GM23338 (cell line): ENCODE data around the gene C1RL.

Source experiments
- CTCF ChIP-seq, 2 experiments: fragments of 200-600 bp in 1 of 2; sonication (generic) in 1 of 2; conservative IDR thresholded peaks; 2 replicates each; pipeline versions ENCODE4 v1.5.1 to v1.6.1; 2016 to 2017; ENCODE audit warnings: antibody characterized with exemption in 2 of 2, low read depth in 2 of 2, mild to moderate bottlenecking in 2 of 2, moderate library complexity in 1 of 2
- EZH2 ChIP-seq: fragments of 200-600 bp; sonication (generic); IDR thresholded peaks from one replicate; pipeline ENCODE4 v1.8.0; 2017; ENCODE audit warnings: antibody characterized with exemption, mild to moderate bottlenecking, low read depth; ENCODE audit not compliant: unreplicated experiment
- EZH2phosphoT487 ChIP-seq: fragments of 200-600 bp; sonication (generic); IDR thresholded peaks from one replicate; pipeline ENCODE4 v1.8.1; 2018; ENCODE audit warnings: antibody characterized with exemption; ENCODE audit not compliant: unreplicated experiment
- JUNB ChIP-seq: IDR thresholded peaks from one replicate; pipeline ENCODE4 v1.6.1; 2016; ENCODE audit warnings: antibody characterized with exemption; ENCODE audit not compliant: unreplicated experiment
- POLR2AphosphoS5 ChIP-seq: IDR thresholded peaks from 2 replicates; pipeline ENCODE4 v1.6.1; 2016; ENCODE audit warnings: antibody characterized with exemption, low read depth
- REST ChIP-seq: IDR thresholded peaks from one replicate; pipeline ENCODE4 v1.6.1; 2018; ENCODE audit warnings: antibody characterized with exemption; ENCODE audit not compliant: unreplicated experiment
- STAT1 ChIP-seq: IDR thresholded peaks from one replicate; pipeline ENCODE4 v1.6.1; 2016; ENCODE audit warnings: antibody characterized with exemption; ENCODE audit not compliant: unreplicated experiment
- ZNF331 ChIP-seq: fragments of 250-450 bp; sonication (Bioruptor Pico); IDR thresholded peaks from 2 replicates; pipeline ENCODE4 v1.5.0; 2020; ENCODE audit warnings: low read depth, mild to moderate bottlenecking, moderate library complexity

GRCh38 chr12:7136676-7137075, 27.7 kb upstream of the C1RL start:
- TF ChIP-seq CTCF (conservative IDR thresholded peaks at IDR 0.05; ENCODE audit: low read depth in 2 of 2) (no peak), EZH2phosphoT487 (no peak), REST (no peak), JUNB (no peak), POLR2AphosphoS5 (no peak), ZNF331 (CRISPR knock-in tag) (no peak), EZH2 (no peak), STAT1 (no peak)
